Effector CD4-positive, alpha-beta T cell (primary cell): ENCODE data around the gene RNU11.
"Not testable (repeated sequence)": the region's sequence is repeated elsewhere in the genome, so short reads cannot be mapped to it uniquely, and the experiment has no call there.

Source experiments
- DNase-seq: peaks from one replicate; pipeline ENCODE4 v3.0.0-alpha.2; 2020
- total RNA-seq: gene quantifications from one replicate; lab custom pipeline; 2026; lab: John Stamatoyannopoulos, UW

Gene RNU11
- total RNA-seq, result 0.94 reads per million

- DNase-seq, result peak; percentile 81
Observed at GRCh38 chr1:28648474-28649198, at the start of gene RNU11. RNU11 (plus strand) TSS chr1:28648600.

GRCh38 chr1:28601696-28602095 is 46.7 kb upstream of the RNU11 start:
- no peak for DNase-seq

- DNase-seq, result peak; percentile 6
Observed at GRCh38 chr1:28602536-28603439, 45.6 kb upstream of the RNU11 start.

- no peak for DNase-seq
Observed at GRCh38 chr1:28604411-28604810, 44.0 kb upstream of the RNU11 start.

- no peak for DNase-seq
Observed at GRCh38 chr1:28604962-28605361, 43.4 kb upstream of the RNU11 start.

- no peak for DNase-seq
Observed at GRCh38 chr1:28606771-28607170, 41.6 kb upstream of the RNU11 start.

GRCh38 chr1:28613175-28613574 is 35.2 kb upstream of the RNU11 start:
- no peak for DNase-seq

- no peak for DNase-seq
Observed at GRCh38 chr1:28631713-28632112, 16.7 kb upstream of the RNU11 start.

- DNase-seq, result no peak
Observed at GRCh38 chr1:28632560-28632959, 15.8 kb upstream of the RNU11 start.

GRCh38 chr1:28640766-28641165 is 7.6 kb upstream of the RNU11 start:
- no peak for DNase-seq

GRCh38 chr1:28642056-28642846 is 6.1 kb upstream of the RNU11 start:
- no peak for DNase-seq

GRCh38 chr1:28642847-28643635 is 5.4 kb upstream of the RNU11 start, which contains the start of gene TAF12:
TAF12 (minus strand) TSS chr1:28643067; CDS start chr1:28622081, 20,986 bp downstream.
- peak; percentile 90 for DNase-seq

- DNase-seq, result no peak
Observed at GRCh38 chr1:28644494-28644893, 3.9 kb upstream of the RNU11 start.

- not testable (repeated sequence) for DNase-seq
Observed at GRCh38 chr1:28645406-28645805, 3.0 kb upstream of the RNU11 start.

GRCh38 chr1:28646040-28646439 is 2.4 kb upstream of the RNU11 start:
- DNase-seq, result no peak

GRCh38 chr1:28648008-28648473 is 359 bp upstream of the RNU11 start:
- peak; percentile 82 for DNase-seq

- not testable (repeated sequence) for DNase-seq
Observed at GRCh38 chr1:28653063-28653462, 4.7 kb downstream of the RNU11 start.

- DNase-seq, result not testable (repeated sequence)
Observed at GRCh38 chr1:28653870-28654269, 5.5 kb downstream of the RNU11 start.

- DNase-seq, result not testable (repeated sequence)
Observed at GRCh38 chr1:28655448-28656311, 7.3 kb downstream of the RNU11 start.

GRCh38 chr1:28656335-28656734 is 7.9 kb downstream of the RNU11 start:
- DNase-seq, result no peak
